Measurements from ENCODE around the gene MAN1C1.

The MAN1C1 gene

GRCh38 chr1:25679171-25679570 is 62.6 kb downstream of the MAN1C1 start:
- Histone ChIP-seq H4K20me1 (ENCODE audit: insufficient read depth) (0 out of 2 replicates have a peak, but pooled peaks cover 4% of the 10 kb centered on the region), H3K4me1 (ENCODE audit: low read depth, poor library complexity, severe bottlenecking) (peaks cover 51% of the 10 kb centered on the region), H3K27ac (no peak overlapping the region), H3K79me2 (ENCODE audit: insufficient read depth, low read depth) (peaks cover 3% of the 10 kb centered on the region; the same call in 1 of the 2 replicates), H2AFZ (ENCODE audit: low read depth) (no peak overlapping the region), H3K36me3 (ENCODE audit: insufficient read depth) (no peaks in the 10 kb centered on the region), H3K4me3 (IDR thresholded peaks at IDR 0.05; ENCODE audit: insufficient read depth, low read depth, low read length) (no peak overlapping the region), H3K4me2 (no peak overlapping the region), H3K9ac (no peak overlapping the region), H3K27me3 (ENCODE audit: insufficient read depth, low read depth) (no peaks in the 10 kb centered on the region)
- TF ChIP-seq, protein P1, sequence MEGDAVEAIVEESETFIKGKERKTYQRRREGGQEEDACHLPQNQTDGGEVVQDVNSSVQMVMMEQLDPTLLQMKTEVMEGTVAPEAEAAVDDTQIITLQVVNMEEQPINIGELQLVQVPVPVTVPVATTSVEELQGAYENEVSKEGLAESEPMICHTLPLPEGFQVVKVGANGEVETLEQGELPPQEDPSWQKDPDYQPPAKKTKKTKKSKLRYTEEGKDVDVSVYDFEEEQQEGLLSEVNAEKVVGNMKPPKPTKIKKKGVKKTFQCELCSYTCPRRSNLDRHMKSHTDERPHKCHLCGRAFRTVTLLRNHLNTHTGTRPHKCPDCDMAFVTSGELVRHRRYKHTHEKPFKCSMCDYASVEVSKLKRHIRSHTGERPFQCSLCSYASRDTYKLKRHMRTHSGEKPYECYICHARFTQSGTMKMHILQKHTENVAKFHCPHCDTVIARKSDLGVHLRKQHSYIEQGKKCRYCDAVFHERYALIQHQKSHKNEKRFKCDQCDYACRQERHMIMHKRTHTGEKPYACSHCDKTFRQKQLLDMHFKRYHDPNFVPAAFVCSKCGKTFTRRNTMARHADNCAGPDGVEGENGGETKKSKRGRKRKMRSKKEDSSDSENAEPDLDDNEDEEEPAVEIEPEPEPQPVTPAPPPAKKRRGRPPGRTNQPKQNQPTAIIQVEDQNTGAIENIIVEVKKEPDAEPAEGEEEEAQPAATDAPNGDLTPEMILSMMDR (conservative IDR thresholded peaks at IDR 0.05; ENCODE audit: low read depth, low read length), result no peak

DNA sequence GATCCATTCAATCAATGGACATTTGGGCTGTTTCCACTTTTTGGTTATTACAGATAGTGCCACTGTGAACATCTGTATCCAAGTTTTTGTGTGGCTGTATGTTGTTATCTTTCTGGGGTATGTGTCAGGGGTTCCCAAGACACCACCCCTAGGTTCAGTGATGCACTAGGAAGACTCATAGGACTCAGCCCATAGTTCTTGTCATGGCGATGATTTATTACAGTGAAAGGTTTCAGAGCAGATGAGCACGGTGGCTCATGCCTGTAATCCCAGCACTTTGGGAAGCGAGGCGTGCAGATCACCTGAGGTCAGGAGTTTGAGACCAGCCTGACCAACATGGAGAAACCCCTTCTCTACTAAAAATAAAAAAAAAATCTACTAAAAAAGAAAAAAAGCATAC is 64.1 kb downstream of the MAN1C1 start:
- H3K27ac ChIP-seq, result no peak overlapping the region
- H3K9ac ChIP-seq, result no peak overlapping the region
- H3K4me2 ChIP-seq, result no peak overlapping the region
- H3K27me3 ChIP-seq (ENCODE audit: insufficient read depth, low read depth), result no peaks in the 10 kb centered on the region
- 0 out of 2 replicates have a peak, but pooled peaks cover 4% of the 10 kb centered on the region for H4K20me1 ChIP-seq (ENCODE audit: insufficient read depth)
- H3K4me1 ChIP-seq (ENCODE audit: low read depth, poor library complexity, severe bottlenecking), result peaks cover 36% of the 10 kb centered on the region
- TF ChIP-seq, protein P1 (conservative IDR thresholded peaks at IDR 0.05; ENCODE audit: low read depth, low read length), result no peak
- H2AFZ ChIP-seq (ENCODE audit: low read depth), result no peak overlapping the region
- H3K36me3 ChIP-seq (ENCODE audit: insufficient read depth), result no peaks in the 10 kb centered on the region
- H3K79me2 ChIP-seq (ENCODE audit: insufficient read depth, low read depth), result peaks cover 3% of the 10 kb centered on the region; the same call in 1 of the 2 replicates
- H3K4me3 ChIP-seq (IDR thresholded peaks at IDR 0.05; ENCODE audit: insufficient read depth, low read depth, low read length), result no peak overlapping the region

DNA sequence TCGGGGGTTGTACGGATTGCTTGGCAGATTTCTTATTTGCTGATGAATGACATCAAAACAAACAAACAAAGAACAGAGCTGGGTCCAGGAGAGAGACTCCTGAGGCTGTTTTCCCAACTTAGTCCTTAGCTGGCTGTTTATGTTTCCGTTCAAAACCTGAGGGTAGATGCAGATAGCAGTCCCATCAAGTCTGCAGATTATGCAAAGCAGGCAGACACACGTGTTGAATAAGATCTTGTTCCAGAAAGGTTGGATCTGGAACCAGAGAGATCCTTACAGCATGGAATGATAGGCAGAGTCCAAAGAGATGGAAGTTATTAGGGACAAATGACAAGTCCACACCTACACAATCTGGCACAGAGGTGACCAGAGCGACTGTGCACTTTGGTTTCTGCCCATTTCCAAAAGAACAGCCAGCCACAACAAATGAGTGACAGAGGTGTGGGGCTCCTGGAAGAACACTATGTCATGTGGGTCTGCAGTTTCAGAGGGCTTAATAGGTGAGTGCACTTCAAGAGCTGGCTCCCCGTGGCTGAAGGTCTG is 65.5 kb downstream of the MAN1C1 start:
- no peaks in the 10 kb centered on the region for H3K36me3 ChIP-seq (ENCODE audit: insufficient read depth)
- peaks cover 3% of the 10 kb centered on the region; the same call in 1 of the 2 replicates for H3K79me2 ChIP-seq (ENCODE audit: insufficient read depth, low read depth)
- no peak overlapping the region for H2AFZ ChIP-seq (ENCODE audit: low read depth)
- TF ChIP-seq, protein P1 (conservative IDR thresholded peaks at IDR 0.05; ENCODE audit: low read depth, low read length), result no peak
- H3K9ac ChIP-seq, result no peak overlapping the region
- no peak overlapping the region for H3K4me3 ChIP-seq (IDR thresholded peaks at IDR 0.05; ENCODE audit: insufficient read depth, low read depth, low read length)
- H3K4me2 ChIP-seq, result no peak overlapping the region
- H3K4me1 ChIP-seq (ENCODE audit: low read depth, poor library complexity, severe bottlenecking), result peaks cover 23% of the 10 kb centered on the region
- no peaks in the 10 kb centered on the region for H4K20me1 ChIP-seq (ENCODE audit: insufficient read depth)
- H3K27ac ChIP-seq, result no peak overlapping the region
- no peaks in the 10 kb centered on the region for H3K27me3 ChIP-seq (ENCODE audit: insufficient read depth, low read depth)

DNA sequence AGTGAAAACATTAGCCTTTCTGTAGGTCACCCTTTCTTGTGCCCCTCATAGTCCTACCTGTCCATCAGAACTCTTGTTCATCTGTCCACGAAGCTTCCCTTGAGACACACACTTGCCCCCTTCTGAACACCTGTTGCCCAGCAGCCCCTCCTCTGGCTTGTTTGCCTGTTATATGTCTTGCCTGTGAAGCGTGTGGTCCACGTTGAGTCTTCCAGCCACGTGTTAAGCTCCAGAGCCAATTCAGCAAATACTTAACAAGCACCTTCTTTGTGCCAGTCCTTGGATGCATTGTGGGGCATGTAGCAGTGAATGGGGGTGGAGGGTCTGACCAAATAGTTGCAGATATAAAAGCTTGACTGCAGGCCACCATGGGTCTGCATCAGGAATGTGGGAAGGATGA is 66.6 kb downstream of the MAN1C1 start:
- Histone ChIP-seq H3K4me1 (ENCODE audit: low read depth, poor library complexity, severe bottlenecking) (peaks cover 14% of the 10 kb centered on the region), H3K9ac (no peak overlapping the region), H4K20me1 (ENCODE audit: insufficient read depth) (no peaks in the 10 kb centered on the region), H3K79me2 (ENCODE audit: insufficient read depth, low read depth) (no peaks in the 10 kb centered on the region), H2AFZ (ENCODE audit: low read depth) (no peak overlapping the region), H3K27ac (no peak overlapping the region), H3K27me3 (ENCODE audit: insufficient read depth, low read depth) (no peaks in the 10 kb centered on the region), H3K36me3 (ENCODE audit: insufficient read depth) (no peaks in the 10 kb centered on the region), H3K4me3 (IDR thresholded peaks at IDR 0.05; ENCODE audit: insufficient read depth, low read depth, low read length) (no peak overlapping the region), H3K4me2 (no peak overlapping the region)
- TF ChIP-seq, protein P1 (conservative IDR thresholded peaks at IDR 0.05; ENCODE audit: low read depth, low read length), result no peak
